Ureter (tissue), 1 donor: Measurements from ENCODE around the gene AKAP6. TPM values are rescaled to one million over a fixed set of nuclear protein-coding genes. Genes with fewer than 3 reads are reported as not detected.

ENCODE experiments used
- DNase-seq: peaks from one replicate; pipeline ENCODE4 v3.0.0-alpha.2; 2020; ENCODE audit warnings: low spot score
- total RNA-seq: library from RNA; stranded (reverse); gene quantifications from one replicate; pipeline ENCODE4 v1.2.4, GENCODE V29; 2023
- donor health status: DM: yes; HTN: yes; CAD: no.

The AKAP6 gene
- total RNA-seq, 1 donor from 2014 or later = 16.5 TPM

DNA sequence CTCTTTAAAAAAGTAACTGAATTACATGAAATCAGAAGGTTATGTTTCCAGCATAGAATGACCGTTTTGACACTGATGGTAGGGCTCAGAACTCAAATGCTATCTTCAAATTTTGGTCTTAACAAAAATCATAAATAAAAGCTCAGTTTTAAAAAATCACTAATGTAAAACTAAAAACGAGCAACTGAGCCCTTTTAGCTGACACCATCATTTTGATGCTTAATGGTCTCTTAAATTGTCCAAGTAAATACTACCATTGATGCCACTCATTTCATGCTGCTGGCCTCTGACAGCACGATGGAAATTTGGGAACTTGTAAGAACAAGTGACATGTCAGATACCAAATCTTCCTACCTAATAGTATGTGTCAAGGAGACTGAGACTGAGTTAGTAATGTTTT is 205.0 kb downstream of the AKAP6 start:
- no peak for DNase-seq

DNA sequence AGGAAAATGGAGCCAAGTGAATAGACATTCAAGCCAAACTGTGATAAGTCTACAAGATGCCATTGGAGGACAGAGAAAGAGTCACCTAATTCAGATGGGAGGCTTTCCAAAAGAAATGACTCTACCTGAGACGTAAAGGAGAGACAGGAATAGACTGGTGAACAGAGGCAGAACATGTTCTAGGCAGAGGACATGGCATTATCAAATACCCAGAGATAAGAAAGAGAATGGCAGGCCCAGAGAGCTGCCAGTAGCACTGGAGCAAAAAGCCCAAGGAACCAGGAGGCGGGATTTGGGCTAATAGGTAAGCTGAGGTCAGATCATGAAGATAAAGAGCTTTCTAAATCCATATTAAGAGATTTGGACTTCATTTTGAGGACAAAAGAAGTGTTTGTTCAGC is 207.1 kb downstream of the AKAP6 start:
- no peak for DNase-seq

DNA sequence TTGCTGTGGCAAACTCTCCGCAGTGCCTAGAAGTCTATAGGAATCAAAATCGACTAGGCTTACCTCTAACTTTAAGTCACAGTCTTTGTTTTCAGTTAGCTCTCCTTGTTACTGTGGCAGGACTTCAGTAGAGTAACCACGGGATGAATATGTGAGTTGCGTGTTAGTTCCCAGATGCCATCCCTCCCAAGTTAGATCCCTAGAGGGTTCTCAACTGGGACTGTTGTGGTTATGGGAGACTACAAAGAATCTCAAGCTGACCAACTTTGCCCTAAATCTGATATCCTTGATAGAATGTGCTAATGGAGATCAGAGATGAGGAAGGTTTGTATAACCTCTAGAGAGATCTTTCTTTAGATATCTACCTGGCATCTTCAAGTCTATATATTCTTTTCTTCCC is 208.1 kb downstream of the AKAP6 start:
- no peak for DNase-seq

DNA sequence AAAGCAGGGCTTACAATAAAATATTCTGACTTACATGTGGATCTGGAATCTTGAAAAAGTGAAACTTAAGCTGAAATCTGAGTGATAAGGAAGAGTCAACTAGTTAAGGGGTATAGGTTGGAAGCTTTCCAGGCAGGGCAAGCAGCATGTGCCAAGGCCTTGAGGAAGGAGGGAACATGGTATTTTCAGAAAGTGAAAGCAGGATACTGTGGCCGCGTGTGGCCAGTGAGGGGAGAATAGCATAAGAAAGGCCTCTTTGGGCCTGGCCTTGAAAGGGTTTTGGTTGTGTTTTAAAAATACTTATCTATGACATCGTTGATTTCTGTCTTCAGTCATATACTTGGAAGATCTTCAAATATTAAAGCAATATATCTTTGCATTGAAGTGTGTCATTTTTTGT is 213.4 kb downstream of the AKAP6 start:
- DNase-seq = no peak

DNA sequence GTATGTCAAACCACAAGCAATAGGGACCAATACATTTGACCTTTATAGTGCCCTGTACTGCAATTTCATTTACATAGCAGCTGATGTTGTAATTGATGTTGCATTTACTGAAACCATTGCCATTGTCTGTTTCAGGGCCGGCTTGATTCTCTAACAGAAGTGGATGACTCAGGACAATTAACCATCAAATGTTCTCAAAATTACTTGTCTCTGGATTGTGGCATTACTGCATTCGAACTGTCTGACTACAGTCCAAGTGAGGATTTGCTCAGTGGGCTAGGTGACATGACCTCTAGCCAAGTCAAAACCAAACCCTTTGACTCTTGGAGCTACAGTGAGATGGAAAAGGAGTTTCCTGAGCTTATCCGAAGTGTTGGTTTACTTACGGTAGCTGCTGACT is 216.0 kb downstream of the AKAP6 start:
- no peak for DNase-seq

DNA sequence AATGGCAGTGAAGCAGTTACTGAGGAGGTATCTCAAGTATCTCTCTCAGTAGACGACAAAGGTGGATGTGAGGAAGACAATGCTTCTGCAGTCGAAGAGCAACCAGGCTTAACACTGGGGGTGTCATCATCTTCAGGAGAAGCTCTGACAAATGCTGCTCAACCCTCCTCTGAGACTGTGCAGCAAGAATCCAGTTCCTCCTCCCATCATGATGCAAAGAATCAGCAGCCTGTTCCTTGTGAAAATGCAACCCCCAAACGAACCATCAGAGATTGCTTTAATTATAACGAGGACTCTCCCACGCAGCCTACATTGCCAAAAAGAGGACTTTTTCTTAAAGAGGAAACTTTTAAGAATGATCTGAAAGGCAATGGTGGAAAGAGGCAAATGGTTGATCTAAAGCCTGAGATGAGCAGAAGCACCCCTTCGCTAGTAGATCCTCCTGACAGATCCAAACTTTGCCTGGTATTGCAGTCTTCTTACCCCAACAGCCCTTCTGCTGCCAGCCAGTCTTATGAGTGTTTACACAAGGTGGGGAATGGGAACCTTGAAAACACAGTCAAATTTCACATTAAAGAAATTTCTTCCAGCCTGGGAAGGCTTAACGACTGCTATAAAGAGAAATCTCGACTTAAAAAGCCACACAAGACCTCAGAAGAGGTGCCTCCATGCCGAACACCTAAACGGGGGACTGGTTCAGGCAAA is 216.6 kb downstream of the AKAP6 start:
- DNase-seq = no peak

DNA sequence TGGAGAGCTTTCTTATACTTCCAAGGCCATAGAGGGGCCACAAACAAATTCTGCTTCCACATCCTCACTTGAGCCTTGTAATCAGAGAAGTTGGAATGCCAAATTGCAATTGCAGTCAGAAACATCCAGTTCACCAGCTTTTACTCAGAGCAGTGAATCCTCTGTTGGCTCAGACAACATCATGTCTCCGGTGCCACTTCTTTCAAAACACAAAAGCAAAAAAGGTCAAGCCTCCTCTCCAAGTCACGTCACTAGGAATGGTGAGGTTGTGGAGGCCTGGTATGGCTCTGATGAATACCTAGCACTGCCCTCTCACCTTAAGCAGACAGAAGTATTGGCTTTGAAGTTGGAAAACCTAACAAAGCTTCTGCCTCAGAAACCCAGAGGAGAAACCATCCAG is 217.1 kb downstream of the AKAP6 start:
- no peak for DNase-seq

DNA sequence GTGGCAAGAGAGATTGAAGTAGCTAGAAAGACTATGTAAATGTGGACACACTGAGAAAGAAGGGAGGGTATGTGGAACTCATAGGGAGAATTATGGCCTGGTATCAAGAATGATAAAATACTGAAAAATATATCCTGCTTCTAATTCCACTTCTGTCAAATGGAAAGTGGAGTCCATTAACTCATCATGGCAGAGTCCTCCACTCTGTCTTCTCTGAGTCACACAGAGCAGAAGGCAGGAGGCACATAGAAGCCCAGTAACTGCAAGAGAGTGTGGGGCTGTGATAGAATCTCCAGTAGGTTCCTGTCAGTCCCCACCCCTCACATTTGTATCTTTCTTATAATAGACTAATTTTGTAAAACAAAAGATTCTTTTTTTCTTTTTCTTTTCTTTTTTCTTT is 223.7 kb downstream of the AKAP6 start:
- DNase-seq = no peak

DNA sequence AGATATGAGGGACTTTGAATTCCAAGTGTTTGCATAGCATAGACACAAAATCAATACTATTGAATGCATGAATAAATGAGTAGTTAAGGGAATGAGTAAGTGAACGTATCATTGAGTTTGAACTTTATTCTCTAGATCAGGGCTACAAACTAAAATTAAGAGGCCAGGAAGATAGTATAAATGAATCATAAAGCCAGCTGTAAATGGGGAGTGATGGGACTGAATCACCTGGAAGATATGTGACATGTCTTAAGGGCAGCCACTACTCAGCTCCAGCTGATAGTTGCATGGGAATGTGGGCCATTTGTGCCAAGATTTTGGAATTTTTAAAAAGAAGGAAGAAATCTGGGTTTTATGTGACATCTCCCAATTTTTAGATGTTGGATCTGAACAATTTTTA is 229.9 kb downstream of the AKAP6 start:
- DNase-seq = no peak

DNA sequence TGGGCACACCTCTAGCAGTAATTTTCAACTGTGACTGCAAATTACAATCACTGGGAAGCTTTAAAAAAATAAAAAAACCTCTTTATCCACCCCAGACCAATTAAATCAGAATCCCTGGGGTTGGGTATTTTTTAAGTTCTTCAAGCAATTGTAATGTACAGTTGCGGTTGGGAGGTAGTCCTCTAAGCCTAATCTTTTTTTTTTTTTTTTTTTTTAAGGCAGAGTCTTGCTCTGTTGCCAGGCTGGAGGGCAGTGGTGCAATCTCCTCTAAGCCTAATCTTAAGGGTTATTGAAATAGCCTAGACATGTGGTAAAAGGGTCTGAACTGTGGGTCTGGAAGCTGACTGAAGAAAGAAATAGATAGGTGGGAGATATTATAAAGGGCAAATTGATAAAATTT is 230.5 kb downstream of the AKAP6 start:
- no peak for DNase-seq

DNA sequence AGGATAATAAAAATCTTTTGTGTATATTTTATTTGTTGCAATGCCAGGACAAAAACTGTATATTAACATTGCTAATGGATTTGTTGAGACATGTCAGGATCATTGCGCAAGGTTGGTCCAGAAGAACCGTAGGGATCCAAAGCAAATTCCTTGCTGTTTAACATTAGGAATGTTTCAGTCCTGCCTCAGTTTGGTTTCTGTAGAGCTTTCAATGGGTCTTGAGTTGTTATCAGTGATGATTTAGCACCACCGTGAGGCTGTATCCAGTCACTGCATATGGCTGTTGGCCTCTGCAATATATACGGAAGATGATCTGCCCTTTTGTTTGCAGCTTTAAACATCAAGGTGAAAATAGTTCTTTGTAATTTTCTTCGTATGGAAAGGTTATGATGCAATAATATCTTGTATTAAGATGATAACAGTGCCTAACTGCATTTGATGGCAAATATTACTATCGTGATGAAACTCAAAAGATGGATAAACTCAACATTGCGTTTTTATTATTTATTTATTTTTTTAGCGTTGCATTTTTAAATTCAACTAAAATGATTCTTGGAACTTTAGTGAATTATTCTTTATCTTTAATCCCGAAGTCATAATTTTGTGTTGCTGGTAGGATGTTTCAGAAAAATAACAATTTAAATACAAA is 231.2 kb downstream of the AKAP6 start:
- DNase-seq = peak; percentile 57

DNA sequence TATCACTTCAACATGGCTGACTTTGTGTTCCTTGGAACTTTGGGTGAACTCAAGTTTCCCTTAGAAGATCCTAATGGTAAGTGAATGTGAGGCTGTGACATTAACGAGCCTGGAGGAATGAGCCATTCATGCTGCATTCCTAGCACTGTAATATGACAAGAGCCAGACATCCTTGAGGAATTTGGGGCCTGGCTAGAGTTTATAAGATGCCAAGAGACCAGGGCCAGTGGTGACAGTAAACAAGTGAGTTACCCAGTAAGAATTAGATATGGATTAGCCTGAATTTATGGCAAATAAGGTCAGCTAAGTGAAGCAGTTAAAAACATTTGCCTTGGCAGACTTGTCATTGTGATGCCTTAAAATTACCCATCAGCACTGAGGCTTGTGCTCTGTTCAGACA is 232.4 kb downstream of the AKAP6 start:
- no peak for DNase-seq

DNA sequence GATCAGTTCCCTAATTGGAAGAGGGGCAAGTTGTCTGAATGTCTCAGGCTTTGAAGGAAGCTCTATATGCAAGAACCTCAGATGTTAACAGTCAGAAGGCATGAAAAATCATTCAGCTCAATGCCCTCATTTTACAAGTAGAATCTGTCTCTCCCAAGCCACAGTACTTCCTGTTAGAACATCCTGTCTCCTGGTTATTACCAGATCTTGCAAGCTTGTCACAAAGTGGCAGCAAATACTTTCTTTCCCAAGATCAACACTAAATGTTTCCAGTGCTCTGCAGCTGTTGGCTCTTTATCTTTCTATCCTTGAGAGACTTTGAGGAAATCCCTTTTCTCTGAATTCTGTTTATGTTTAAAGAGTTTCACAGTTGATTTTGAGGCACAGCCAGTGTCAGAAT is 235.5 kb downstream of the AKAP6 start:
- no peak for DNase-seq

DNA sequence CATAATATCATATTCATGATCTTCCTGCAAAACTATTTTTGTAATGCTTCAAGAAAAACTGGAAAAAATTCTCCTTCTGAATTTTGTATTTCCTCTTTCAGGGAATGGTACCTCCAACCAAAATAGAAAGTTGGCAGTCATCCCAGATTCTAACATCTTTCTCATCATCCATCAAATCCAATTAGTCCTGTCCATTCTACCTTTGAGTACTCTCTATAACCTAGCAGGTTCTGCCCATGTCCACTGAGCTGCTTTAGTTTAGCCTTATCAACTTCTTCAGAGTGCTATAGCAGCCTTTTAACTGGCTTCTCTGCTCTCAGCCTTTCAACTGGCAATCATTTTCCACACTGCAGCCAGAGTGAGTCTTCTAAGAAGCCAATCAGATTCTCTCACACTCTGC is 236.2 kb downstream of the AKAP6 start:
- no peak for DNase-seq

DNA sequence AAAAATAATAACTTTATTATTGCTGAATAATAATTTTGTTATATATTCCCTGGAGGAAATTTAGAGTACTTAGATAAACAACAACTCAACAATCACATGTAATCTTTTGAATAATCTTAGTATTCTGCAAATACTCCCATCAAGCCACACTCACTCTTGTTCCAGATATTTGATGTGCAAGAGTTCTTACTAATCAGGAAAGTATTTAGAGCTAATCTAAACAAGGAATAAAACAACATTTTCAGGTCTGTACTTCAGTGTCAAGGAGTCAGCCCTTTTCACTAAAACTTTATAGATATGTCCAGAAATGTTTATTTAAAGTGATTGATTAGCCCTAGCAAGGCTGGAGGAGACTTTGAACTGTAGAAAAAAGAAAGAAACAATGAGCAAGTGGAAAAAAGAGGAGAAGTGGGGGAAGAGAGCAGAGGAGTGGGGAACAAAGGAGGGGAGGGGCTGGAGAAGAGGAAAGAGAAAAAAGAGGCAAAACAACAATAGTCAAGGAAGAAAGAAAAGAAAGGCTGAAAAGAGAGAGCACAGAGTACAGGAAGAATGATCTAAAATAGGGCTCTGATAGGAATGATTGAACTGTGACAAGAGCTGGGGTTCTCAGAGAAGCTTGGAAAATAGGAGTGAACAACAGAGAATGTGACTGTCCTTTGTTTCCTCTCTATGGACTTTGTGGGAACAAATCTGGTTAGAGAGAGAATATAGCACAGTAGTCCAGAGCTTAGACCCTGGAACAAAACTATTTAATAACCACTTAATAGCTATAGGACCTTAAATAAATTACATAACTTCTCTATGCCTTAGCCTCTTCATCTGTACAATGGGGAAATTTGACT is 238.7 kb downstream of the AKAP6 start:
- DNase-seq = no peak

DNA sequence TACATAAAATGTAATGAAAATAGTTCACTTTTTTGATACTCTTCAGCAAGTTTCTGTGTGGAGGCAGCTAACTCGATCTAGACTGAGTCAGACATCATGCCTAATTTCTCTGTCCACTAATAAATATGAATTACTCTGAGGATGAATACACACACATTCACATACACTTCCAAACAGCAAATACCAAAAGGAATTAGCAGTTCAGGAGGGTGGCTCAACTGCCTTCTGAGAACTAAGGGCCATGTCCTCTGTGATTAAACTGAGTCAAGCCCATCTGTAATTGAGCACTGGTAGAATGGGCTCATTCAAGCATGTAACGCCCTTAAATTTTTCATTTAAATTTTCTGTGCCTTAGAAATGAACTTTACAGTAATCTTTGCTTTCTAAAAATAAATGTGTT is 242.5 kb downstream of the AKAP6 start:
- no peak for DNase-seq

DNA sequence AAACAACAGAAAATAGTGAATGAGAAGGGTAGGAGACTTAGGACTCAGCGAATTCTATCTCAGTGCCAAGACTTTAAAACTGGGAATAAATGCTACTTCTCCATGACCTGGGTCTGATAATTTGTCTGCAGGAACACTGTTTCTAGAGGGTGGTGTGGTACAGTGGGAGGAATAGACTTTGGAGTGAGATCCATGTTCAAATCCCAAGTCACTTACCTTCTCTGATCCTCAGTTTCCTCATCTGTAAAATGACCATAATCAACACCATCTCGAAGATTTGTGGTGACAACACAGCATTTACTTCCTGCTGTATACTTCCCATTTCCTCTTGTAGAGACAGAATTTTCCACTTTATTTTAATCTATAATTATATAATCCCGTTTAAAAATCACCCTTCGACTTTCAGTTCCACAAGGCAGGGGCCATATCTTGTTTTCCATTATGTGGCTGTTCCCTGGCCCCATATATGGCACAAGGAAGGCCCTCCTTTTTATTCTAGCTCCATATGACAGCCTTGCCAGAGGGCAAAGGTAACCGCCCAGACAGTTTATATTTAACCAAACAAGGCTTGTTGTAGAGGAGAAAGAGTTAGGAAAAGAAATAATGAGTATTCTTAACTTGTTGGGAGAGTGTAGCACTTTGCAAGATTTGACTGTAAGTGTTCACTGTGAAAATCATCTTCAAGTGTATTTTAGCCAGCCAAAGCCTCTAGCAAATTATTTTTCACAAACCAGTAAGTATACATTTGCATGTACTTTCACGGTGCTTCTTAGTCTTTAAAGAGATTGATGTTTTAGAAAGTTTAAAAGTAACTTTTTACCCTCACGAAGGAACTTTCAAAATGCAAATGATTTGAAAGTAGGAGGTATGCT is 243.1 kb downstream of the AKAP6 start:
- DNase-seq = no peak

DNA sequence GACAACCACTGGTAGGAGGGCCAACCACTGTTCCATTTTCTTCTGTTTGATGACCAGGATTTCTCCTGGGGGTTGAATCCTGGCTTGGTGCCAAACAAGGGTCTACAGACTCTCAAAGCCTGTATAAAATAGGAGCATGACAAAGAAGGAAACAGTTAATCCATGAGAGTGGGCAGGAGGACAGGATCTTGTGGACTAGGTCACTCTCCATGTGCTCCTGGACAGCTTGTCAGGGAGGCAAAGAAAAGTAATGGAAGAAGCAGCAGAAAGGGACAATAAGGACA is 243.7 kb downstream of the AKAP6 start:
- DNase-seq = no peak

DNA sequence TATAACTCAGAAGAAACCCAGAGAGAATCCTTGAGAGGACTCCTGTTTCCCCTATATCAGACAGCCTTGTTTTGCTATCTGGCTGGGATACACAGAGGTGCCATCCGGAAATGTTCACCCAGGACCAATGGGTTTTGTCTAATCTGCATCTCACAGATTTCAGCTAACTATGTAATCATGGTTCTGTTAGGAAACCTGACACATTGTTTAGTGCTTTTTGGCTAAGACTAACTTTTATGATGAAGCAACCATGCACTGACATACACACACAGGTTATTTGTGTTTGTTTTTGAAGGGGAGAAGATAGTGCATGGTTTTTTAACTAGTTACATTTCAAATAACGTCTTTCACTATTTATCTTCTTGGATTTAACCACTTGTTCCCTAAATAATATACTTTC is 245.2 kb downstream of the AKAP6 start:
- DNase-seq = no peak

DNA sequence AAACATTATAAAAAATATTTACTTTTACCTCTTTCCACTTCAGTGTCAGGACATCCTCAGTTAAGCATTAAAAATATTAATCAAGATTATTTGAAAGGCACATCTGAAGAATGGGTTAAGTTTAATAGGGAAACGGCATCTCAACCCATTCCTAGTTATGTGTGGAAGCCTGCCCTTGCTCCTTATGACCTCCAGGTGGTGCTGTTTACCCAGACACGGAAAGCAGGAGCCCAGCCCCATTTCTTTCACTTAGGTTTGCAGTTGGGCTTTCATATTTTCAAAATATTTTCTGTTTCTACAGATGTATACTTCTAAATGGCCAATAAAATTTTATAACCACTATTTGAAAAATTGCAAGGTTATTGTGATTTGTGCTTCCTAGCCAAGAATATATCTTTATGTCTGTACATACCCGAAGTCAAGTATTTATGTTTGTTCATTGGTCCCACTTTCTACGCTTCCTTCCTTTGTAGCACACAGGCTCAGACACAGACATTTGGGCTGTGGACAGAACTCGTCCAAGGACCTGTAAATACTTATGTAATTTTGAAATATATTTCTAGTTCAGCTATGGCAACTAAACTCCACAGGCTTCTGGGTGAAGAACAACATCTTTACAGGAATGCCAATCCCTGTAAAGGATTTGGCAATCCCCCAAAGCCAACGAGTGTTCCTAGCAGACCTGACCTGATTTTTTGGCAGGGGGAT is 247.1 kb downstream of the AKAP6 start:
- peak; percentile 60 for DNase-seq

DNA sequence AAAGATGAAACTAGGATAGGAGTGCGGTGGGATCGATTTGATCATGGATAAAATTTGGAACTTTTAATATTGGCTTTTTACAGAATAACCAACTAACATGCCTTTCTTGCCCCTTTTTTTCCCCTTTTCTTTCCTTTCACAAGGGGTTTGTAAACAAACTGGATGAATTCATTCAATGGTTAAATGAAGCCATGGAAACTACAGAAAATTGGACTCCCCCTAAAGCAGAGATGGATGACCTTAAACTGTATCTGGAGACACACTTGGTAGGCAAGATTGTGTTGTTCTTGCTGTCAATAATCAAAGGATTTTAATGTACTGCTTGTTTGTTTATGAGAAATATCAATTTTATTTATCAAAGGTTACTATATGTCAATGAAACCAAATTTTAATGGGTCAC is 247.9 kb downstream of the AKAP6 start:
- DNase-seq = no peak

DNA sequence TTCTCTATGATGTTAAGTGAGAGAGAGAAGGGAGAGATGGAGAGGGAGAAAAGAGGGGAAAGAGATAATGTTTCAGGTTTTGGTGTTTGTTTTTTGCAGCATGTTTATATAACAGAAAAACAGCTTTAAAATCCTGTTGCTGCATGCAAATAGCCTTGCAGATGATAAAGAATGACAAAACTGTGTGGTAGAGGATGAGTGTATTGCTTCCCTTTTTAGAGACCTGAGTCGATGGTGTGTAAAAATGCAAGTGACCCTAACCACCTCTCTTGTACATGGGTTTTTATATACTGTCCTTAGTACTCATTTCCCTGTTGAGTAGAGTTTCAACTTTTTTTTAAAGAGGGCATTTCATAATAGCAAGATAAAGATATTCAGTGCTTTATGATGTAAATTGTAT is 249.1 kb downstream of the AKAP6 start:
- no peak for DNase-seq
